PC-9 (cell line): ENCODE results near the gene AHI1. TPM values are rescaled to one million over a fixed set of nuclear protein-coding genes. Genes with fewer than 3 reads are reported as not detected.

ENCODE experiments used
- BruUV-seq: library from RNA; stranded (reverse); fragments of 400-500 nt; replicated peaks from 2 replicates; lab custom pipeline; 2021; lab: Mats Ljungman, UMichigan
- CTCF ChIA-PET: fragments of 300-600 bp; sonication (Branson Sonifier 250); formaldehyde crosslinking; loops from one replicate; lab custom pipeline; 2022; ENCODE audit warnings: antibody characterized with exemption; lab: Charles Lee
- POLR2A ChIA-PET: fragments of 300-600 bp; sonication (Branson Sonifier 250); formaldehyde crosslinking; loops from one replicate; lab custom pipeline; 2022; ENCODE audit warnings: antibody characterized with exemption; ENCODE audit not compliant: unreplicated experiment; lab: Charles Lee
- DNase-seq, 2 experiments: peaks; one replicate each; pipeline versions ENCODE4 v3.0.0 to v3.0.0-alpha.2; 2015 to 2022; ENCODE audit warnings: mixed read lengths in 1 of 2
- H2AFZ ChIP-seq: fragments of 200-600 bp; sonication (generic); 2 replicates; pipeline ENCODE4 v1.8.1; 2017; ENCODE audit warnings: antibody characterized with exemption
- H3F3A ChIP-seq: fragments of 200-600 bp; sonication (generic); 2 replicates; pipeline ENCODE4 v1.8.1; 2017; ENCODE audit warnings: antibody characterized with exemption, mild to moderate bottlenecking, low read depth; ENCODE audit not compliant: insufficient read depth
- H3K27ac ChIP-seq: fragments of 200-600 bp; sonication (generic); 2 replicates; pipeline ENCODE4 v1.6.1; 2016; ENCODE audit warnings: mixed run types
- H3K27me3 ChIP-seq: fragments of 200-600 bp; sonication (generic); 2 replicates; pipeline ENCODE4 v1.6.1; 2016; ENCODE audit warnings: low read depth, mixed run types; ENCODE audit not compliant: insufficient read depth
- H3K36me3 ChIP-seq: fragments of 200-600 bp; sonication (generic); 2 replicates; pipeline ENCODE4 v1.6.1; 2016; ENCODE audit warnings: low read depth, mixed run types
- H3K4me1 ChIP-seq: fragments of 200-600 bp; sonication (generic); replicated peaks from 2 replicates; pipeline ENCODE4 v1.6.1; 2016; ENCODE audit warnings: mixed run types; ENCODE audit not compliant: insufficient read depth
- H3K4me2 ChIP-seq: fragments of 200-600 bp; sonication (generic); 2 replicates; pipeline ENCODE4 v1.6.1; 2017; ENCODE audit warnings: mixed run types
- H3K4me3 ChIP-seq: fragments of 200-600 bp; sonication (generic); 2 replicates; pipeline ENCODE4 v1.6.1; 2016; ENCODE audit warnings: mixed run types
- H3K79me2 ChIP-seq: fragments of 200-600 bp; sonication (generic); 2 replicates; pipeline ENCODE4 v1.6.1; 2017; ENCODE audit warnings: low read depth, mixed run types
- H3K9me2 ChIP-seq: fragments of 200-600 bp; sonication (generic); 2 replicates; pipeline ENCODE4 v1.8.1; 2017; ENCODE audit warnings: mild to moderate bottlenecking; ENCODE audit not compliant: insufficient read depth
- H3K9me3 ChIP-seq: fragments of 200-600 bp; sonication (generic); 2 replicates; pipeline ENCODE4 v1.8.1; 2016; ENCODE audit warnings: low read depth; ENCODE audit not compliant: insufficient read depth
- H4K20me1 ChIP-seq: fragments of 200-600 bp; sonication (generic); 2 replicates; pipeline ENCODE4 v1.8.1; 2017; ENCODE audit not compliant: insufficient read depth
- EZH2 ChIP-seq: fragments of 200-600 bp; sonication (generic); IDR thresholded peaks from 2 replicates; pipeline ENCODE4 v1.8.0; 2017; ENCODE audit warnings: antibody characterized with exemption, low read depth
- intact Hi-C: fragments of 100-400 bp; cut with micrococcal nuclease; formaldehyde crosslinking; loops from one replicate; pipeline ENCODE4 v1.10.0; 2022; ENCODE audit not compliant: unreplicated experiment
- total RNA-seq: library from RNA; stranded (reverse); gene quantifications from 2 replicates; pipeline ENCODE4 v1.2.3, GENCODE V29; 2021
- TF ChIP-seq, protein P1 (sequence below): fragments of 200-600 bp; sonication (generic); conservative IDR thresholded peaks from 2 replicates; pipeline ENCODE4 v1.6.1; 2017; ENCODE audit warnings: mixed run types, antibody characterized with exemption, mild to moderate bottlenecking, moderate library complexity

Gene AHI1
- total RNA-seq, 1 experiment from 2014 or later, result 19.9 TPM

DNA sequence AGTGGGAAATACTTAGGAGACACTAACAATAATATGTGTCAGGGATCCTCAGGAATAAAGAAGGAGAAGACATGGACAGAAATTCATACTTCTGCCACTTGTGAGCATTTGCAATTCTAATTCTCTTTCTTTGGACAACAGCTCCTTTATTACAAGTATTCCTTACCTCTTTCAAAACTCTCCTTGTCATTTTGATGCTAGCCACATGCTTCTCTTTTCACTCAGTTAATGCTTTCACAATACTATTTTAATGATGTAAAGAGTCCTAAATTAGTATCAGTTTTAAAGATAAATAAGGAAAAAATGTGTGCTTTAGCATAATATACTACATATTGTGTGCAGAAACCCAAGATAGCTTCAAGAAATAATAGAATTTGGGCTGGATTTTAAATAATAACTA, 62.5 kb downstream of the AHI1 start:
- Histone ChIP-seq H3K79me2 (no peaks in the 10 kb centered on the region), H3K4me1 (no peaks in the 10 kb centered on the region), H3F3A (no peaks in the 10 kb centered on the region), H4K20me1 (no peaks in the 10 kb centered on the region), H3K4me3 (no peak overlapping the region), H3K9me3 (no peaks in the 10 kb centered on the region), H3K27me3 (no peaks in the 10 kb centered on the region), H3K4me2 (no peak overlapping the region), H2AFZ (no peak overlapping the region), H3K9me2 (no peaks in the 10 kb centered on the region; the same call in 1 of the 2 replicates), H3K27ac (no peak overlapping the region), H3K36me3 (0 out of 2 replicates have a peak, but pooled peaks cover 7% of the 10 kb centered on the region)
- DNase-seq, result peak in 1 of 2 experiments; percentile 0
- TF ChIP-seq, protein P1, sequence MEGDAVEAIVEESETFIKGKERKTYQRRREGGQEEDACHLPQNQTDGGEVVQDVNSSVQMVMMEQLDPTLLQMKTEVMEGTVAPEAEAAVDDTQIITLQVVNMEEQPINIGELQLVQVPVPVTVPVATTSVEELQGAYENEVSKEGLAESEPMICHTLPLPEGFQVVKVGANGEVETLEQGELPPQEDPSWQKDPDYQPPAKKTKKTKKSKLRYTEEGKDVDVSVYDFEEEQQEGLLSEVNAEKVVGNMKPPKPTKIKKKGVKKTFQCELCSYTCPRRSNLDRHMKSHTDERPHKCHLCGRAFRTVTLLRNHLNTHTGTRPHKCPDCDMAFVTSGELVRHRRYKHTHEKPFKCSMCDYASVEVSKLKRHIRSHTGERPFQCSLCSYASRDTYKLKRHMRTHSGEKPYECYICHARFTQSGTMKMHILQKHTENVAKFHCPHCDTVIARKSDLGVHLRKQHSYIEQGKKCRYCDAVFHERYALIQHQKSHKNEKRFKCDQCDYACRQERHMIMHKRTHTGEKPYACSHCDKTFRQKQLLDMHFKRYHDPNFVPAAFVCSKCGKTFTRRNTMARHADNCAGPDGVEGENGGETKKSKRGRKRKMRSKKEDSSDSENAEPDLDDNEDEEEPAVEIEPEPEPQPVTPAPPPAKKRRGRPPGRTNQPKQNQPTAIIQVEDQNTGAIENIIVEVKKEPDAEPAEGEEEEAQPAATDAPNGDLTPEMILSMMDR, result no peak
- TF ChIP-seq EZH2, result no peak
- CTCF ChIA-PET, result no interaction called here
- intact Hi-C loops, result no loop called here
- BruUV-seq, result no TSS peak
- POLR2A ChIA-PET, result no interaction called here

DNA sequence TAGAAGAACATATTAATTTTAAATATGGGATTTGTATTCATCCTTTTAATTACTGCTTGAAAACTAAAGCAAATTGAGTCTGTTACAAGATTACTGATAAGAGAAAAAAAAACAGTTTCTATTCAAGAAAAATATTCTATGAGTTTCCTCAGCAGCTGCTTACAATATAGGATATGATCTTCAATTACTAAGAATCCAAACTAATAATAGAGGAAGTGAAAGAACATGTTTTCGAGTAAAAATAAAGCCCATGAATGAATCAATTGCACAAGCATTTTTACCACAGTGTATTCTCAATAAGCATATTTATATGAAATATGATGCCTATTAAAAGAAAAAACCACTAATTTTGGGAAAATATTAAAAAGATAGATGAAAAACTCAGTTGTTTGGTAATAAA, 63.4 kb downstream of the AHI1 start:
- intact Hi-C loops, result no loop called here
- no peaks in the 10 kb centered on the region for H4K20me1 ChIP-seq
- H3K27ac ChIP-seq, result no peak overlapping the region
- no peaks in the 10 kb centered on the region for H3K27me3 ChIP-seq
- no TSS peak for BruUV-seq
- no peaks in the 10 kb centered on the region for H3F3A ChIP-seq
- no peak overlapping the region for H3K4me3 ChIP-seq
- no peaks in the 10 kb centered on the region; the same call in 1 of the 2 replicates for H3K9me2 ChIP-seq
- no peak for DNase-seq
- no peaks in the 10 kb centered on the region for H3K4me1 ChIP-seq
- no peak overlapping the region for H3K4me2 ChIP-seq
- ChIA-PET CTCF (no interaction called here), POLR2A (interaction anchor here (0.6 kb wide), 1 partner anchor 607 kb away, joined by 4 read pairs; no protein-coding TSS in a partner anchor)
- H2AFZ ChIP-seq, result no peak overlapping the region
- 0 out of 2 replicates have a peak, but pooled peaks cover 7% of the 10 kb centered on the region for H3K36me3 ChIP-seq
- no peaks in the 10 kb centered on the region for H3K79me2 ChIP-seq
- no peaks in the 10 kb centered on the region for H3K9me3 ChIP-seq
- TF ChIP-seq EZH2, result no peak

DNA sequence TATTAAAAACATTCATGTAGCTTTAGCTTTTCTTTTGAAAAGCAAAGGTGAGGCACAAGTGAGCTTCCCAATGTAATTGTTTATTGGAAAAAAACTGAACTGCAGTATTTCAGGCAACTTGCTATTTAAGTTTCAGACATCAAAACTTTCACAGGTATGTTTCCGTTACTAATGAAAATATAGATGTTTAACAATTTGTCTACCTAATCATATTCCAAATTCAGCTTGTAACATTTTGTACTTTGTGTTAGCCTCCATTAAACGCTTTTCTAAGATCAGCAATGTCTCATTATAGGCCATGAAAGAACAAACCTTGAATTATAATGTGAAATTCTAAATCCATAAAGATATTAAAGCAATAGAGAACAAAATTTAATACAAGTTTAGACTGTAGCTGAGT, 69.5 kb downstream of the AHI1 start:
- no peaks in the 10 kb centered on the region for H3K79me2 ChIP-seq

More for the DNA sequence above, 69.5 kb downstream of the AHI1 start:
- BruUV-seq, result no TSS peak
- no peak overlapping the region for H3K4me2 ChIP-seq
- DNase-seq, result no peak
- no peaks in the 10 kb centered on the region for H3K27me3 ChIP-seq
- no peak for TF ChIP-seq EZH2
- TF ChIP-seq, protein P1, result no peak
- H3K4me3 ChIP-seq, result no peak overlapping the region
- ChIA-PET POLR2A (no interaction called here), CTCF (interaction anchor here (0.7 kb wide), 1 partner anchor 19 kb away, joined by 3 read pairs; no protein-coding TSS in a partner anchor)
- 0 out of 2 replicates have a peak, but pooled peaks cover 4% of the 10 kb centered on the region for H3K36me3 ChIP-seq
- H4K20me1 ChIP-seq, result no peaks in the 10 kb centered on the region
- no peaks in the 10 kb centered on the region for H3F3A ChIP-seq
- H3K9me2 ChIP-seq, result no peaks in the 10 kb centered on the region; the same call in 1 of the 2 replicates
- H3K4me1 ChIP-seq, result no peaks in the 10 kb centered on the region
- H2AFZ ChIP-seq, result no peak overlapping the region
- no peaks in the 10 kb centered on the region for H3K9me3 ChIP-seq
- H3K27ac ChIP-seq, result no peak overlapping the region
- intact Hi-C loops, result loop anchor here (10.0 kb wide), 2 partner anchors 403 to 1273 kb away; no protein-coding TSS in a partner anchor
